ENCODE data around the gene NLE1.
A peak's percentile ranks its signal among the peaks of the same experiment; 100 is the strongest.
"Not testable (repeated sequence)": the region's sequence is repeated elsewhere in the genome, so short reads cannot be mapped to it uniquely, and the experiment has no call there.

Gene NLE1

DNA sequence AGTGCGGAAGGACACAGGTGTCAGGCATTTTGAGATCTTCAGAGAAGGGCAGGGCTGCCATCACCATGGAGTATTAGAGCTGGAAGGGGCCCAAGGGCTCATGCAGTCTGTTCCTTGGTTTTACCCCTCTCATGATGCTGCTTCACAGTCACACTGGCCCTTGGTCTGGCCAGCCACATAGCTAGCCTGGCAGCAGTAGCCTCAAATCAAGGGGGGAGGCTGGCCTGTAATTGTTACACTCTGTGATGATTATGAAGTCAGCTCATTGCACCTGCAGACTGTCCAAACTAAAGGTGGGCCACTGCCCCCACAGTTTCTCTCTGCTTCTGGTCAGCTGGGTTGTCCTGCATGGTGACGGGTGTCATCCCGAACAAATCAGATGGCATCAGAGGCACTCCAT, 20.8 kb downstream of the NLE1 start, which contains the start of gene FNDC8:
Gene FNDC8, plus strand, starts transcription at position 301 of the 400 bp plus-strand sequence. Its CDS starts 79 bp downstream, at position 380.
- no peak within 1 kb of the TSS for H3K4me3 ChIP-seq (ENCODE audit: low read depth, low read length)
- TF ChIP-seq, protein P1, sequence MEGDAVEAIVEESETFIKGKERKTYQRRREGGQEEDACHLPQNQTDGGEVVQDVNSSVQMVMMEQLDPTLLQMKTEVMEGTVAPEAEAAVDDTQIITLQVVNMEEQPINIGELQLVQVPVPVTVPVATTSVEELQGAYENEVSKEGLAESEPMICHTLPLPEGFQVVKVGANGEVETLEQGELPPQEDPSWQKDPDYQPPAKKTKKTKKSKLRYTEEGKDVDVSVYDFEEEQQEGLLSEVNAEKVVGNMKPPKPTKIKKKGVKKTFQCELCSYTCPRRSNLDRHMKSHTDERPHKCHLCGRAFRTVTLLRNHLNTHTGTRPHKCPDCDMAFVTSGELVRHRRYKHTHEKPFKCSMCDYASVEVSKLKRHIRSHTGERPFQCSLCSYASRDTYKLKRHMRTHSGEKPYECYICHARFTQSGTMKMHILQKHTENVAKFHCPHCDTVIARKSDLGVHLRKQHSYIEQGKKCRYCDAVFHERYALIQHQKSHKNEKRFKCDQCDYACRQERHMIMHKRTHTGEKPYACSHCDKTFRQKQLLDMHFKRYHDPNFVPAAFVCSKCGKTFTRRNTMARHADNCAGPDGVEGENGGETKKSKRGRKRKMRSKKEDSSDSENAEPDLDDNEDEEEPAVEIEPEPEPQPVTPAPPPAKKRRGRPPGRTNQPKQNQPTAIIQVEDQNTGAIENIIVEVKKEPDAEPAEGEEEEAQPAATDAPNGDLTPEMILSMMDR (IDR thresholded peaks at IDR 0.05; ENCODE audit: low read depth, low read length) = no peak
- in situ Hi-C loops (cut with HindIII; ENCODE audit: low sequenced_read_pairs) = no loop called here
- no peak for DNase-seq (ENCODE audit: low read depth, low spot score)

DNA sequence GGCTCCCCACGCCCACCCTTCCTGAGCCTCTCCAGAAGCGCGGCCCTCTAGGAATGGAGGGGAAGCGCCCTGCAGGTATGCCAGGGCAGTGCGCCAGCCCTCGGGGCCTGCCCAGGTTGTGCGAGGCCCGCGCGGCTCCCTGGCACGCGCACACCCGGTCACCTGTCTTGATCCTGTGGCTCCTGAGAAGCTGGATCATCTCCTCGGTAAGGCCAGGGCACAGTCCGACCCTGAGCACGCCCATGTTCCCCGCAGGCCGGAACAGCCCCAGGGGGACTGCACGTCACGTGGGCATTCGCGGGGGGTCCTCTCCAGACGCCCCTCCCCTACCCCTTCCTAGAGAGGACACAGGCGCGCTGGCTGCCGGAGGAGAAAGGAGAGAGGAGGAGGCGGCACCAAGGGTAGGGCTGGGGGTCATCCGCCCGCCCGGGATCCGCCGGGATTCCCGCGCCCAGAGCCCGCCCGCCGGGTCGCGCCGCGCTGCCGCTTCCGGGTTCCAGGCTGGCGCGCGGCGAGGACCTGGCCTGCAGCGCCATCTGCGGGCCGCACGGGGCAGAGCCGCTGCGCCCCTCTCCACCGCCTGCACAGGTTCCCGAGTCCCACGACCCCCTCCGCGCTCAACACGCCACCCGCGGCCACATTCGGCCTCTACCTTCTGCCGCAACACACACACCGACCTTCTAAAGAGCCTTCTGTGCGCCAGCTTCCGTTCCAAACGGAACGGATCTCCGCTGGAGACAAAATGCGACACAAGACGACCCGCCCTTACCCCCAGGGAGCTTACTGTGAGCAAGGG, 22.5 kb downstream of the NLE1 start, which contains the start of gene RAD51D:
Gene RAD51D, minus strand, starts transcription at position 491 of the 796 bp plus-strand sequence. Its CDS starts 247 bp downstream, at position 244.
- DNase-seq (ENCODE audit: low read depth, low spot score) = peak; percentile 59
- peak within 1 kb of the TSS; percentile 59 for H3K4me3 ChIP-seq (ENCODE audit: low read depth, low read length)
- in situ Hi-C loops (cut with HindIII; ENCODE audit: low sequenced_read_pairs) = no loop called here
- TF ChIP-seq, protein P1 (IDR thresholded peaks at IDR 0.05; ENCODE audit: low read depth, low read length) = peak; percentile 74

DNA sequence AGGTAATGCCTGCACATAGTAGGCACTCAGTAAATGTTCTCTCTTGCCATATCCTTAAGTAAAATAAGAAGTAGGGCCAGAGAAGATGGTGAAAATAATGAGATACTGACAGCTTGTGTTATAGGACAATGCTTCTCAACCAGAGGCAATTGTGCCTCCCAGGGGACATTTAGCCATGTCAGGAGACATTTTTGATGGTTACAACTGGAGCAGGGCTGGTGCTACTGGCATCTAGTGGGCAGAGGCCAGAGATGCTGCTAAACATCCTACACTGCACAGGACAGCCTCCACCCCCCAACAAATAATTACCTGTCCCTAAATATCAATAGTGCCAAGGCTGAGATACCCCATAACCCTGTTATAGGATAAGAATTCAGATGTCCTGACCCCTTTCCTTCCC, 24.1 kb downstream of the NLE1 start:
- TF ChIP-seq, protein P1 (IDR thresholded peaks at IDR 0.05; ENCODE audit: low read depth, low read length) = peak; percentile 54
- in situ Hi-C loops (cut with HindIII; ENCODE audit: low sequenced_read_pairs) = no loop called here
- peak; percentile 32 for DNase-seq (ENCODE audit: low read depth, low spot score)
- H3K4me3 ChIP-seq (ENCODE audit: low read depth, low read length) = no peak overlapping the region

DNA sequence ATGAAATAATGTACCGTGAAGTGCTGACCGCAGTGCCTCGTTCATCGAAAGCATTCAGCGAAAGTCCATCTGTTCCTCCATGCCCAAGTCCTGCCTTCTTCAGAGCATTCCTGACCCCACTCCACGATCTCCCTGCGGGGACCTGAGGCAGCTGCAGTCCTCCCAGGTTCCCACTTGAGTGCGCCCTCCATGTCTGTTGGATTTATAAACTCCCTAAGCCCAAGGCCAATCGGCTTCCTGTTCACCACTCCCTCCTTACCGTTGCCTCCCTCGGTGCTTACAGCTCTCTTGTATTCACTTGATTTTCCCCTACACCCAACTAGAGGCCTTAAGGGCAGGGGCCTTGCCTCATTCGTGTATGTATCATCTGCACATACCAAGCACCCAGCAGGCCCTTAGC, 25.3 kb downstream of the NLE1 start:
- no peak overlapping the region for H3K4me3 ChIP-seq (ENCODE audit: low read depth, low read length)
- DNase-seq (ENCODE audit: low read depth, low spot score) = peak; percentile 7
- TF ChIP-seq, protein P1 (IDR thresholded peaks at IDR 0.05; ENCODE audit: low read depth, low read length) = no peak
- in situ Hi-C loops (cut with HindIII; ENCODE audit: low sequenced_read_pairs) = no loop called here

DNA sequence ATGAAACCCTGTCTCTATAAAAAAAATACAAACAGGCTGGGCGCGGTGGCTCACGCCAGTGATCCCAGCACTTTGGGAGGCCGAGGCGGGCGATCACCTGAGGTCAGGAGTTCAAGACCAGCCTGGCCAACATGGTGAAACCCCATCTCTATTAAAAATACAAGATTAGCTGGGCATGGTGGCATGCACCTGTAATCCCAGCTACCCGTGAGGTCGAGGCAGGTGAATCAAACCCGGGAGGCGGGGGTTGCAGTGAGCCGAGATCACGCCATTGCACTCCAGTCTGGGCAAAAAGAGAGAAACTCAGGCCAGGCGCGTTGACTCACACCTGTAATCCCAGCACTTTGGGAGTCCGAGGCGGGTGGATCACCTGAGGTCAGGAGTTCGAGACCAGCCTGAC, 31.3 kb downstream of the NLE1 start:
- DNase-seq (ENCODE audit: low read depth, low spot score); in situ Hi-C loops (cut with HindIII; ENCODE audit: low sequenced_read_pairs); H3K4me3 ChIP-seq (ENCODE audit: low read depth, low read length): not testable (repeated sequence)

DNA sequence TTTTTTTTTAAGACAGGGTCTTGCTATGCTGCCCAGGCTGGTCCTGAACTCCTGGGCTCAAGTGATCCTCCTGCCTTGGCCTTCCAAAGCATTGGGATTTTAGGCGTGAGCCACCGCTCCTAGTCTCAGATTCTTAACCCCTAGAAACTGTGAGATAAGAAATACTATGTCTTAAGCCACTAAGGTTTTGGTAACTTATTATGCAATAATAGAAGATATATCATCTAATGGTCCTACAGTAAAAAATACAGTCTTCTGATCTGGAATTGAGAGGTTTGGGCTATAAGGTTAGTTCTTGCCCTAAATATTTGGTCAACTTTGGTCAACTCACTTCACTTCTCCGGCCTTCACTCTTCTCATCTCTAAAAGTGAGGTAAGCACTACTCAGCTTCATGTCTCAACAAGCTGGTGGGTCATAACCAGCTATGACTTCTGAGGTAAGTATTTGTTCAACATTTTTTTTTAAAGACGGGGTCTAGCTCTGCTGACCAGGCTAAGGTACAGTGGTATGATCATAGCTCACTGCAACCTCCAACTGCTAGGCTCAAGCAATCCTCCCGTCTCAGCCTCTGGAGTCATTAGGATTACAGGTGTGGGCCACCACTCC, 37.2 kb downstream of the NLE1 start:
- H3K4me3 ChIP-seq (ENCODE audit: low read depth, low read length) = no peak overlapping the region
- no peak for DNase-seq (ENCODE audit: low read depth, low spot score)
- in situ Hi-C loops (cut with HindIII; ENCODE audit: low sequenced_read_pairs) = no loop called here
- TF ChIP-seq, protein P1 (IDR thresholded peaks at IDR 0.05; ENCODE audit: low read depth, low read length) = no peak

DNA sequence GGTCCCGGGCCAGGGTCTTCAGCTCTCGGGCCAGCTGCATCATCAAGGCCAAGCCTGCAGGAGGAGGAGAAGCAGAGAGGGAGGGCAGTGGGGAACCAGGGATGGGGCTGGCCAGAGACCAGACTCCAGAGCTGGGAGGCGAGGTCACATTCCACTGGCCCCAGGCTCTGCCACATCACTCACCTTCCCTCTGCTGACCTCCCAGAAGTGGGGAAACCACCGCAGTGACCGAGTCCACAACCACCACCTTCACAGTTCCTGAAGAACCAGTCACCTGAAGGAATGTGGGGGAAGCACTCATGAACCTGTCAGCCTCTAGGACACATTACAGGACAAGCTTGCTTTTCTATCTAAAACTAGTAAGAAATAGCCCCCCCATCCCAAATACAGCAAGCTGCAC, 38.8 kb downstream of the NLE1 start:
- DNase-seq (ENCODE audit: low read depth, low spot score) = no peak
- in situ Hi-C loops (cut with HindIII; ENCODE audit: low sequenced_read_pairs) = no loop called here
- TF ChIP-seq, protein P1 (IDR thresholded peaks at IDR 0.05; ENCODE audit: low read depth, low read length) = no peak
- H3K4me3 ChIP-seq (ENCODE audit: low read depth, low read length) = no peak overlapping the region
